Mesothelial cell of epicardium (in vitro differentiated cells): Measurements from ENCODE around the gene COIL. TPM values are rescaled to one million over a fixed set of nuclear protein-coding genes. Genes with fewer than 3 reads are reported as not detected.

Experiments
- DNase-seq, 2 experiments: peaks; one replicate each; pipeline ENCODE4 v3.0.0; 2021; ENCODE audit warnings: low spot score in 2 of 2; ENCODE audit not compliant: unreplicated experiment in 2 of 2
- H3K27ac Mint-ChIP-seq: 2 replicates; pipeline ENCODE4 v1.8.0; 2021; ENCODE audit warnings: mixed read lengths
- H3K27me3 Mint-ChIP-seq: 2 replicates; pipeline ENCODE4 v1.8.0; 2021; ENCODE audit warnings: low read depth, mixed read lengths
- H3K36me3 Mint-ChIP-seq: 2 replicates; pipeline ENCODE4 v1.8.0; 2021; ENCODE audit warnings: mixed read lengths
- H3K4me1 Mint-ChIP-seq: 2 replicates; pipeline ENCODE4 v1.8.0; 2021; ENCODE audit warnings: mixed read lengths
- H3K4me3 Mint-ChIP-seq: 2 replicates; pipeline ENCODE4 v1.8.0; 2021; ENCODE audit warnings: mild to moderate bottlenecking, moderate library complexity, mixed read lengths
- H3K9me3 Mint-ChIP-seq: 2 replicates; pipeline ENCODE4 v1.8.0; 2021; ENCODE audit warnings: mixed read lengths
- total RNA-seq: library from RNA; stranded (reverse); gene quantifications from 3 replicates; pipeline ENCODE4 v1.2.1, GENCODE V29; 2021
- TF ChIP-seq, protein P1 (sequence below): fragments of 200-600 bp; sonication (generic); IDR thresholded peaks from one replicate; pipeline ENCODE4 v1.5.0; 2021; ENCODE audit warnings: antibody characterized with exemption; ENCODE audit not compliant: unreplicated experiment

Gene COIL
- total RNA-seq, 1 donor from 2014 or later = 23.0 TPM

DNA sequence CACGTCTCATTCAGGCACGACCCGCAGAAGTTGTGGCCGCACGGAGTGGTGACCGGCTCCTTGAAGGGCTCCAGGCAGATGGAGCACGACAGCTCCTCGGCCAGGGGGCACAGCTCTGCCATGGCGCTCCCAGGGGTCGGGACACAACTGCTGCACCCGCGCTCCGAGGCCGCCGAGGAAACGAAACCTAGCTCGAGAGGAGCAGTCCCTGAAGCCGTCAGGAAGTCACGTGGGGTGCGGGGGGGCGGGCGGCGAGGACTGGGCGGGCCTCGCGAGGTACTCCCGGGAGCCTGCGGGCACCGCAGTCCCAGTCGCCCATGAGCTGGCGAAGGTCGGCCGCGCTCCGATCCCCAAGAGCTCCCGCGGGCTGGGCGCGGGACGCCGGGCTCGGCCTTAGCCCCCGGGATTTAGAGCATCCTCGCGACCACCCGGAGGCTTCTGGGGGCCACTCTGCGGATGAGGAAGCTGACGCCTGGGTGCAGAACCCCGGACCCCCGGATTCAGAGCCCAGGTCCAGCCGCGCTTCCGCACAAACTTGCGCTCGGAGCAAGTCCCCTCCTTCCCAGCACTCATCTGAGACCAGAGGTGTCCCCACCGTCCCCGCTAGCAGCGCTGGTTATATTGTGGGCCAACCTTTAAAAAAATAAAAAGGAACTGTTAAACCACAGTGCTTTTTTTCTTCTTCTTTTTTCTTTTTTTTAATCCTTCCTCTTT, 46.8 kb downstream of the COIL start, which contains the start of gene TRIM25:
TSS of gene TRIM25 (minus strand) at position 183 of the 714 bp plus-strand sequence. CDS start at position 122, 61 bp downstream.
- no peaks in the 10 kb centered on the region for H3K27me3 Mint-ChIP-seq
- no peaks in the 10 kb centered on the region for H3K36me3 Mint-ChIP-seq
- peak within 1 kb of the TSS; percentile 94 for H3K27ac Mint-ChIP-seq
- H3K4me3 Mint-ChIP-seq = peak within 1 kb of the TSS; percentile 91
- H3K9me3 Mint-ChIP-seq = peaks cover 19% of the 10 kb centered on the region
- DNase-seq = peak; percentile 70 to 71
- peaks cover 24% of the 10 kb centered on the region for H3K4me1 Mint-ChIP-seq
- TF ChIP-seq, protein P1, sequence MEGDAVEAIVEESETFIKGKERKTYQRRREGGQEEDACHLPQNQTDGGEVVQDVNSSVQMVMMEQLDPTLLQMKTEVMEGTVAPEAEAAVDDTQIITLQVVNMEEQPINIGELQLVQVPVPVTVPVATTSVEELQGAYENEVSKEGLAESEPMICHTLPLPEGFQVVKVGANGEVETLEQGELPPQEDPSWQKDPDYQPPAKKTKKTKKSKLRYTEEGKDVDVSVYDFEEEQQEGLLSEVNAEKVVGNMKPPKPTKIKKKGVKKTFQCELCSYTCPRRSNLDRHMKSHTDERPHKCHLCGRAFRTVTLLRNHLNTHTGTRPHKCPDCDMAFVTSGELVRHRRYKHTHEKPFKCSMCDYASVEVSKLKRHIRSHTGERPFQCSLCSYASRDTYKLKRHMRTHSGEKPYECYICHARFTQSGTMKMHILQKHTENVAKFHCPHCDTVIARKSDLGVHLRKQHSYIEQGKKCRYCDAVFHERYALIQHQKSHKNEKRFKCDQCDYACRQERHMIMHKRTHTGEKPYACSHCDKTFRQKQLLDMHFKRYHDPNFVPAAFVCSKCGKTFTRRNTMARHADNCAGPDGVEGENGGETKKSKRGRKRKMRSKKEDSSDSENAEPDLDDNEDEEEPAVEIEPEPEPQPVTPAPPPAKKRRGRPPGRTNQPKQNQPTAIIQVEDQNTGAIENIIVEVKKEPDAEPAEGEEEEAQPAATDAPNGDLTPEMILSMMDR = no peak

DNA sequence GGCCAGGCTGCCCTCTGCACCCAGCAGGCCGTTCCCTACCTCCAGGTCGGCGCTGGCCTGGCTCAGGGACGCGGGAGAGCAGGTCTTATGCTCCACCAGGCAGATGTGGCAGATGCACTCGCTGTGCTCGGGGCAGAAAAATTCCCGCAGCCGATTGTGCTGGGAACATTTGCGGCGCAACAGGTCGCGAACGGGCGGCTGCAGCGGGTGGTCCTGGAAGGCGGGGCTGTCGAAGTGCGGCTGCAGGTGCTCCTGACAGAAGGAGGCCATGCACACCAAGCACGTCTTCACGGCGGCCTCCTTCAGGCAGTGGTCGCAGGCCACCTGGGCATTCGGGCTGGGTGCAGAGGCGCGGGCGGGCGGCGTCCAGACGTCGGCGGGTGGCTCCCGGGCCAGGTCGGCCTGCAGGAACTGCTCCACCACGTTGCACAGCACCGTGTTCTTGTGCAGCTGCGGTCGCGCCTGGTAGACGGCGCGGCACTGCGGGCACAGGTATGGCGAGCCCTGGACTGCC, 47.4 kb downstream of the COIL start:
- H3K4me3 Mint-ChIP-seq = peak overlapping the region; percentile 91
- no peaks in the 10 kb centered on the region for H3K27me3 Mint-ChIP-seq
- TF ChIP-seq, protein P1 = no peak
- DNase-seq = peak; percentile 29 to 66
- peaks cover 24% of the 10 kb centered on the region for H3K4me1 Mint-ChIP-seq
- H3K36me3 Mint-ChIP-seq = peaks cover 3% of the 10 kb centered on the region
- peaks cover 13% of the 10 kb centered on the region for H3K9me3 Mint-ChIP-seq
- peak overlapping the region; percentile 92 for H3K27ac Mint-ChIP-seq

DNA sequence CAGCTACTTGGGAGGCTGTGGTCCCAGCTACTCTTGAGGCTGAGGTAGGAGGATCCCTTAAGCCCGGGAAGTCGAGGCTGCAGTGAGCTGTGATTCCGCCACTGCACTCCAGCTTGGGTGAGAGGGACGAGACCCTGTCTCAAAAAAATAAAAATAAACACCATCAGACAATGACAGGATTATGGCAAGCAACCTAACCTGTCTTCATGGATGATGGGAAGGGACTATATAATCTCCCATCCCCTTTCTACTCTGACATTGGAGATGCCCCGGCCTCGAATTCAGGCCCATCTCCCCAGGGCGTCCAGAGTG, 47.9 kb downstream of the COIL start:
- TF ChIP-seq, protein P1 = no peak
- Mint-ChIP-seq H3K4me3 (peak overlapping the region; percentile 91), H3K27me3 (no peaks in the 10 kb centered on the region), H3K36me3 (peaks cover 7% of the 10 kb centered on the region), H3K4me1 (peaks cover 24% of the 10 kb centered on the region), H3K27ac (peak overlapping the region; percentile 92), H3K9me3 (peaks cover 9% of the 10 kb centered on the region)
- no peak for DNase-seq

DNA sequence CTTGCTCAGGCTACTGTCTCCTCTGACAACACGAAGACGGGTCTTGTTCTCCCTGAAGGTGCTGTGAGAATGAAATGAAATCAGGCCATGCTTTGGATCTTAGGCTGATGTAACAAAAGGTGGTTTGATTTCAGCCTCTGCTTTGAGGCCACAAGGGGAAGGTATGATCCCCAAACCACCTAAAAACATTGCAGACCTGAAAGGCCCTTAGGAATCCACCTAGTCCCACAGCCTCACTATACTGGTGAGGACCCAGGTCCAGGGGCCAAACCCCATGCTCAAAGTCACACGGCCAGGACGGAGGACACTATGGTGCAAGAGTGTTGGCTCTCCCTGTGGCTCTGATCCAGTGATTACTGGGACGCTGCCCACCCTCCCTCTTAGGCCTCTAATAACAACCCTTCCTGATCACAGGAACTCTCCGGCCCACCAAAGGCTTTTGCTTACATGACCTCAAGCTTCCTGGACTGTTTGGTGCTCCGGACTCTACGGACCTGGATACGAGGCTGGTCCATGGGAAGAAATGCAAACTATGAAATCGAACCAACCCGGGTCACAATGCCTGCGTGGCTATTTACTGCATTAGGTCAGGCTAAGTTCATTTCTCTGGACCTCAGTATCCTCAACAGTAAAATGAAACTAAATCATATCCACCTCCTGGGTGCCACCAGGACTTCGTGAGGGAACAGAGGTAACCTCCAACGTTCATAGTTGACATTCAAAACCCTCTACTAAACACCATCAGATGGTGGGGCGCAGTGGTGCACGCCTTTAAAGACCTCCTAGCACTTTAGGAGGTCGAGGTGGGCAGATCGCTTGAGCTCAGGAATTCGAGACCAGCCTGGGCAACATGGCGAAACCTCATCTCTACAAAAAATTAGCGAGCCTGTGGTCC, 48.5 kb downstream of the COIL start:
- no peak for DNase-seq
- Mint-ChIP-seq H3K27ac (no peak overlapping the region), H3K4me1 (peaks cover 24% of the 10 kb centered on the region)

DNA sequence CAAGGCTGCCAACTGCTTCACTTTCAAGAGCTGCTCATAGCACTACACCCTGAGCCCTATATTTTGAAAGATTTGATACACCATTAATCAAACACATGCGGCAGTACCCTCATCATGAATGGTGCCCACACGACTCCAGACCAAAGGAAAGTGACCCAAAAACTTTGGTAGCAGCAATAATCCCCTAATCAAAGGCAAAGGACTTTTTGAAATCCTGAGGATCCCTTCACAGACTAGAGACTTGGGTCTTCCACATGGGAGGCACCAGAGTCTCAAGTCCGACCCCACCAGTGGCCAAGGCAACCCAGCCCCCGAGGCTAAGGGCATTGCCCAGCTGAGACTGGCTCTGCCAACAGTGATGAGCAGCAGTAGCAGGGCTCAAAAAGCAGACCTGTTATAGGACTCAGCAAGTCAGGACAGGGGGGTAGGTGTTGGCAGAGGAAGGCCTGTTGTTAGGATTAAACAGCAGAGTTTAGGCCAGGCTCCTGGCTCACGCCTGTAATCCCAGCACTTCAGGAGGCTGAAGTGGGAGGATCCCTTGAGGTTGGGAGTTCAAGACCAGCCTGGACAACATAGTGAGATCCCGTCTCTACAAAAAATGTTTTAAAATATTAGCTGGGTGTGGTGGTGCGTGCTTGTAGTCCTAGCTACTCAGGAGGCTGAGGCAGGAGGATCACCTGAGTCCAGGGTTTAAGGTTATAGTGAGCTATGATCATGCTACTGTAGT, 50.2 kb downstream of the COIL start:
- peaks cover 24% of the 10 kb centered on the region for H3K4me1 Mint-ChIP-seq
- H3K9me3 Mint-ChIP-seq = no peaks in the 10 kb centered on the region
- DNase-seq = no peak
- no peak overlapping the region for H3K4me3 Mint-ChIP-seq
- peaks cover 22% of the 10 kb centered on the region for H3K36me3 Mint-ChIP-seq
- no peaks in the 10 kb centered on the region for H3K27me3 Mint-ChIP-seq
- H3K27ac Mint-ChIP-seq = no peak overlapping the region
- TF ChIP-seq, protein P1 = no peak

More for the DNA sequence above, 48.5 kb downstream of the COIL start:
- peaks cover 3% of the 10 kb centered on the region for H3K9me3 Mint-ChIP-seq
- H3K36me3 Mint-ChIP-seq = peaks cover 11% of the 10 kb centered on the region
- TF ChIP-seq, protein P1 = no peak
- no peaks in the 10 kb centered on the region for H3K27me3 Mint-ChIP-seq
- H3K4me3 Mint-ChIP-seq = peak overlapping the region; percentile 91
